Activated CD8-positive, alpha-beta memory T cell treated with anti-CD3 and anti-CD28 coated beads, Interleukin-2, amount 50 U/mL, for 24 hours (primary cell): ENCODE data around the gene PTPN14.

Source experiments
- DNase-seq: peaks from one replicate; pipeline ENCODE4 v3.0.0-alpha.2; 2020; ENCODE audit errors: extremely low read depth

The PTPN14 gene

DNA sequence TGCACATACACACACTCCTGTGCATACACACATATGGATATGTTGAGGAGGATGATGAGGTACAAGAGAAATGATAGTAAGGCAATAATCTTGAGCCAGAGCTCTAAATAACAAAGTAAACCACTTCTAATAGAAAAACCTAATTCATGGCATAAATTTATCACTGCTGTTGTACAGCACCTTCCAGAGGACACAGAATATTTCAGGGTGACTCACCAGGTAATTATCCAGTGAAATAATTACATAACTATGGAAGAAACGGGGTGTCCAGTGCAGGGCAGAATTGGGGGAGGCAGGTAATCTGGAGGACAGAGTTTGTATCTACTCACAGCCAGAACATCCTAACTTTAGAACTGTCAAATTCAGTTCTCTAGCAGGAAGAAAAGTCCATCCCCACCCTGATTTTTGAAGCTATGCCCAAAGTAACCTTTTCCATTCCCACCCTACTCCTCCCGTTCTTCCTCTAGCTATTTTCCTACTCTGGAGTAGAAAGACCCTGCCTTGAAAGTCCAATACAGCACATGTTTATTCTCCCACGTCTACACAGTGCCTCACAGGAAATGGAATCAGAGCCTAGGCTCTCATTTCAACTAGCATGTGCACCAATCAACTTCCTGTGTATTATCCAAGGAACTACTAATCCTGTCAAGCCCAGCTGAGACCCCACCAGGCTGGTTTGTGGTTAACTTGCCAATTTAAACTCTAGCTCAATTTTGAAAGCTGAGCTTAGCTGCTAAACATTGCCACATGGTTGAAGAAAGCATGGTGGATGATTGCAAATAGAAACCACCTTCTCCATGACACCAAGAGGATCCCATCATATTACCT, 96.6 kb downstream of the PTPN14 start:
- no peak for DNase-seq

DNA sequence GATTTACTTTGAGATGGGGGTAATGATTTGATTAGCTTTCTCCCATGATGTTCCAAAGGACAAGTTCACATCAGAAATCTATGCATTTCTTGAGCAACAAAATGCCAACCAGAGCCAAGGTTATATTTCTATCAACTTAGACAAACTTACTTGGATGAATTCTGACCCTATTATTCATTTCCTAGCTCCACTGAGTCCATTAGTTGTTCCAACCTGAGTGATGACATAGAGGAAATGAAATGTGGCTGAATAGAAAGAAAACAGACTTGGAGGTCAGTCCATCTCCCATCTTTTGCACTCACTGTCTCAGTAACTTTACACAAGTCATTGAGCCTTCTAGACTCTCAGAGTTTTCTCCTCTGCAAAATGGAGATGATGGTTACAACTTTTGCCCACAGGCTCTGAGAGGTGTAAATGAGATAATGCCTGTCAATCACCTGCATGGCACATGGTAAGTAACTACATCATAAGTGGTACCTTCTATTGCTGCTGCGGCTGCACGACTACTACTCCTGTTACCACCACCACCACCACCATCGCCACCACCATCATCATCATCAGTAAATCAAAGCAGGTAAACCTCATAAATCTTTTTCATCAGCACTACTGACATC, 98.2 kb downstream of the PTPN14 start:
- no peak for DNase-seq

DNA sequence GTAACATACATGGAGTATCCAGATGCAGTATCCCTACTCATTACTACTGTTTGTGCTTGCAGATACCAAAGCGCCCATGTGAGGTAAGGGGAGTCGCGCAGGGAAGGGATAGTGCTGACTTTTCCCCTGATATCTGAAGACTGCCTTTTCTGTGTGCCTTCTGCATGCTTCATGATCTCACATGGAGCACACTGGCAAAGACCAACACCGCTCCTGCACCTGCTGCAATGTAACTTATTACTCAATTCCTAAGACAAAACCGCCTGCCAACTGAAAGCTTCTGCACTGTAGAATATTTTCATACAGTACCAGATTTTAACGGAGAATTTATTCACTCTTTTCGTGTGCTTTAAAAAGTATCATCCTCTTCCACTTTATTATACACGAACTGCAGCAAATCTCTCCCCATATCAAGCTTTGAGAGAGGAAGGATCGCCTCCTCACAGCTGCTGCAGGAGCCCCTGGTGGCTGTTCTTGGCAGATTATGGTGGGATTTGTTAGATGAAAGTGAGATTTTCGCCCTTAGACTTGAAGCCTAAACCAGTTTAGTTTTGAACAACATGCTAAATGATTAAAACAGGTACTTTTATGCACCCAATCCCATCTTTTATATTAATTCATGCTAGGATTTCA, 99.1 kb downstream of the PTPN14 start:
- no peak for DNase-seq

DNA sequence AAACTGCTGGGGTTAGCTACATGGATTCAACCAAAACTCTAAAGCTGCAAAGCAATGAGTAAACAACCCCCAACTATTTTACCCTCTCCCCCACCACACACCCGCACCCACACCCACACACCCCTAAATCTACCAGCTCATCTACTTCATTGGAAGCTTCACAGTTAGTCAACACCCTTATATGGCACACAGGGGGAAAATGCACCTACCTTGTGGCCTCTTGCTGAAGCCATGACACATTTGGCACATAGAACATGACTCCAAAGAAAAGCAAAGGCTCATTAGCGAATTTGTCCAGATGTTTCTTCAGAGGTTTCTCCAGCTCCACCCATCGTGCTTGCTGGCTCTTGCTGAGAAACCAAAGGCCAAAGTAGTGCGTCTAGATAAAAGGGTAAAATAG, 99.8 kb downstream of the PTPN14 start:
- peak; percentile 2 for DNase-seq

DNA sequence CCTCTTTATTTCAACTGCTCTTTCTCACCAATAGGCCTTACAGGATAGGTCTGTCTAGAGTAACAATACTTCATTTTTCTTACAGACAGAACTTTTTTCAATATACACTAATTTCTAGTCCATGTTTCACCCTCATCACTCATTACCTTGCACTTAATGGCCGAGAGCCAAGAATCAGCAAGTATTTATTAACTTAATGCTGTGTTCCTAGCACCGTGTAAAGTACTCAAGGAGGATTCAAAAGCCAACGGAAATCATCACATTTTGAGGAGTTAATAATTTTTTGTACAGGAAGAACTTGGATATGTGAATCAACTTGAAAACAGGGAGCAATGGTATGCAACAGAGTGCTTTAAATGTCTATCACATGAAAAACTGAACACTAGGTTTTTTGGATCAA, 102.0 kb downstream of the PTPN14 start:
- DNase-seq, result no peak

DNA sequence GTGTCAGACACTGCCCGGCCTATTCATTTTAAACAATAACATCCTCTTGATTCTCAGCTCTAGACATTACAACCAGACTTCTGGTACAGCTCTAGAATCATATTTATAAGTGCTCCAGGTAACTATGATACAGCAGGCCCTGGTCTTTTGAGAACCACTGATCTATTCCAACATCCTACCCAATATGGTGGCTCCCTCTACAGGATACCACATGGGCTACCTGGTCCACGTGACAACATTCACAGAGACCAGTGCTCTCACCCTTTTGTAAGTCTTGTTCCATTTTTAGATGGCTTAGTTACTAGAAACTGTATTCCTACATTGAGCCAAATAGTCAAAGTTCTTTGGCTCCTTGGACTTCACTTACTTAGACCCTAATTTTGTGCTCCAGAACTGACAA, 102.9 kb downstream of the PTPN14 start:
- no peak for DNase-seq

DNA sequence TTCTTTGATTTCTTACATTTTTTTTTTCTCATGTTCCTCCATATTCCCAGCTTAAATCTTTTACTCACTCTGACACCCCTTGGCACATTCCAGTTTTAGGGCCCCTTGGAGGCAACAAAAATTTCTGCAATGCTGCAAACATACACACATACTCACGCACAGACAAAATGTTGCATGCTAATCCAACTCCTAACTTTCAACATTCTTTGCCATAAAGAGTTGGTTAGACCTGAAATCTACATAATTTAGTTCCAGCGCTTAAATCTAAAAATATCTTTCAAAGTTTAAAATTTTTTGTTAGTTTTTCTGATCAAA, 103.9 kb downstream of the PTPN14 start:
- DNase-seq, result no peak

DNA sequence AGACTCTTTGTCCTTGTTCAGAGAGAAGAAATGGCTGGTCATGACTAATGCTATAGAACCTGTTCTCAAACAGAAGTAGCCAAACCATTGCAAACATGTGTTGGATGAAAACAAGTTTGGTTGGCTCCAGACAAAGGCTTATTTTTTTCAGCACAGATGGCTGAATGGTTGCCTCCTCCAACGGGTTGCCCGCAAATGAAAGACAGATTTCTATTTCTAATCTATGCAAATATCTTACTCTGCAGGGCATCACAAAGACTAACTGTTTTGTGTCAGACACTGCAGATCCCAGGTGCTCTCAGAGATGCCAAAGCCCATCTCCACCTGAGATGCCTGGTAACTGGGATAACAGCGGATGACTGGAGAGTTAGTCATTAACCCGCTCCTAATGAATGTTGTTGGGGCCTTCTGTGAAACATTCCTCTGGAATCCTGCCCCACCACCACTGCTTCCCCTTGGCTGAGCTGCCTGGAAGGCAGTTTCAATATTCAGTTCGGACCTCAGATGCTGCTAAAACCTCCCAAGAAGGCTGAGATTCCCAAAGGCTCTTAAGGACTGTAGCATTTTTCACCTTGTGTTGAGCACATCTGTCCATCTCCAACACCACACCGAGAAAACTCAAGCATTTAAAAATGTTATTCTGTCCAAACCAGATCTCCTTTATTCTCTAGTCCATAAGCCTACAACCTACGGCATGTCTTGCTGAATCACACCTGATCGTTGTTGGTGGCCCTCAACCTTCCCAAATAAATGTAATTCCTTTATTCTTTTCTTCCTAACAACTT, 104.4 kb downstream of the PTPN14 start:
- no peak for DNase-seq

DNA sequence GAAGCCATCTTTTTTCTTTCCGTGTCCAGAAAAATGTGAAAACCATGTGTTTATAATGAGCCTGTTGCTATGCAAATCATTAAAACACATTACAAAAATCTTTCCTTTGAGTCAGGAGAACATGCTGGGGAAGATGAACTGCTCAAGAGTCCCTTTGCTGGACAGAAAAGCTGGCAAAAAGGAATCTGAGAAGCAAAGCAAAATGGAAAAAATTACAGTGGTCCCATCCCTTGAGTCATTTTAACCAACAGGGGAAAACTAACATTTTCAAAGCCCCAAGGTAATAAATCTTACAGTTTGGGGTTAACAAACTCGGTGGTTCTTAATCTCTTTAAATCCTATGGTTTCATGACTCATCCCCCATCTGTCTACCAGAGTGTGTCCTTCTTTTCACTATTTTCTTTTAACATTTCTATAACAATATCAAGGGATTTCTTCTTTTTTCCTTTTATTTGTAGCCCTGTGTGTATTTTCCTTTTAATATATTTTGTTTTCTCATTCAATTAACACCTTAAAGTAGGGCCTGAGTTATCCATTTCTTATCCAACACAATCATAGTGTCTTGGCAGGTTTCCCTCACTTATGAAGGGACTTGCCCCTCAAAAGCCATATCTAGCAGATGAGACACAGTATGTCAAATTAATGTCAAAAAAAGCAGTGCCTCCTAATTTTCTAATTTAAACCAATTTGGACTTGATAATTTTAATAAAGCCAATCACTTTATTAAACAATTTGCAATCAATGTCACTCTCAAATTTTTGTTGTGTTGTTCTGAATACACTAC, 105.4 kb downstream of the PTPN14 start:
- no peak for DNase-seq

DNA sequence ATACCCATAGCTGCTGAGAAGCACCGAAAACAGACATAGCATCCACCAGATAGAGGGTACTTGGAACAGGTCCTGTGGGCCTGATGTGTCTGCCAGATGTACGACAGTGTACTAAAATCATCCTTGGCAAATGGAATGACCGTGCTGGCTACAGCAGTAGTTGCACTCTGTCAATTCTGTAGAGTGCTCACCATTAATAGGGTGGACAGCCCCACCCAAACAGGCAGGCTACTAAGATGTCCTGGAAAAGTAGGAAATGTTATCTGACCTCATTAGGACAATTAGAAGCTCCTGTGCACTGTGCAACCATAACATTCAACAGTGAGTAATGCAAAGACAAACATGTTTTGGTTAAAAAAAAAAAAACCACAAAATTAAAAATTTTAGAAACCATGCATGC, 106.2 kb downstream of the PTPN14 start:
- no peak for DNase-seq

DNA sequence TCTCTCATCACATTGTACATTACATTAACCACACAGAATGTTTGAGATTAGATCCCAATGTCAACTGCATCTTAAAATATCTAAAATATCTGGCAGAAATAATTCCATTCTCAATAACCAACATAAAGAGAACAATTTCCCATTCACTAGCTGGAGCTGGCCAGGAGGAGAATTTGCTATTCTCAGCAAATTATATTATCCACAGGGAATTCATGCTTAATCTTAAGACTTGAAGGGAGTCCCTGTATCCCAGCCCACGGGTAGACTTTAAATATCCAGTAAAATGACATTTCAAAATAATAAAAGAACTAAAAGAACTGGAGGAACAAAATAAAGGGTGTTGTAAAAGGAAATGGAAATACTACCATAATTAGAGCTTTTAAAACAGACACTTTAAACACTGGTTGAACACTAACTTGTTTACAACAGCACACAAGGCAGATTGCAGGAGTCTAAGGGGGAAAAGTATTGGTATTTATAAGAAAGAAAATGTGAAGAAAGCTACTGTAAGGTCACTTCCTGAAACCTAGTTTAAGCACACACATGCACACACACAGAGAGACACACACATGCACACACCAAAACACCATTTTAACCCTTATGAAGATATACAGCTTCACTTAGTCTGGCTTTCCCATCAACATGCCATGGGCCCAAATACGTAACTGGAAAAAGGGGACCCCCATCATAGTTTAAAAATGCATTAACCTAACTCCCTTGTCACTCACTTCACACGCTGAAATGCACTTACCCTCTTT, 107.0 kb downstream of the PTPN14 start:
- no peak for DNase-seq

DNA sequence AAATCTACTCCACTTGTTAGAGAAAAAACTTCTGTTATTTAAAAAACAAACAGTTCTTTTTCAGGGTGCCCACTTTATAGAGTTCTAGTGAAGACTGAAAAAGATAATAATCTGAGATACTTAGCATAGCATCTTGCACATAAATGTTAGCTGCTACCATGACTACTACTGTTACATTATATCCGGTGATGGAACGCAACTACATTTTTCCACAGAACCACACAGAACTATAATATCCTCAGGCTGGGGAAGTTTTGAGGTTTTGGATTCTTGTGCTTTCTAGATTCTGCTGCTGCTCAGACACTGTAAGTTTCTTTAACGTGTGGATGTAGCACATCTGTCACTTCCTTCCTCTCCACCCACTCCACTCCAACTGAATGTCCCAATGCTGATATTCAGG, 110.3 kb downstream of the PTPN14 start:
- DNase-seq, result no peak

DNA sequence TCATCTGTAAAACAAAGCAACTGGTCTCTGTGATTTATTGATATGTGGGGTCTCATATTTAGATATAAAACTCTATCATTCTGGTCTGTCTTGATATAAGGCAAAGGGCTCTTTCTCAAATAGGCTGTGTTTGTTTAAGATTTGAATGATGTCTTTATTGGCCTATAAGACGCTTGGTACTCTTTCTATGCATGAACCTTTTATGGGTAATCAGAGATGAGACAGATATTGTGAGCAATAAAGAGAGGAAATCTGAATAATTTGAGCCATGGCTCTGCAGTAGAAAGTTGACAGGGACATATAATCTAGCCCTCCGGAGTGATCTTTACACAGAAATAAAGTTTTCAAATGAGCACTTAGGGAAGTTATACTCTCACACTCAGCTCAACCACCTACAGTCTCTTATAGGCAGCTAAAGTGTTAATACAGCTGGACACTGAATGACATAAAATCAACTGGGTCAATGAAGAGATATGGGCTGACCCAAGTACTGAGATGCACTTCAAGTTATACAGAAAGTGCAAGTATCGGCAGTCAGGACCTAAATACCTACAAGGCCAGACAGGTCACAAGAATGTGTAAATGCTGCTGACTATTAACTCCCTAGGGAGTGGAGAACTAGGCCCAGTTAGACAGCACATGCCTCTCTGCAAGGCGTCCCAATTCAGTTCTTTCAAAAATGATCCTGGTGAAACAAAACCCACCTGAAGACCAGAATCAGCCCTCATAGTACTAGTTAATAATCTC, 111.0 kb downstream of the PTPN14 start:
- DNase-seq, result no peak

DNA sequence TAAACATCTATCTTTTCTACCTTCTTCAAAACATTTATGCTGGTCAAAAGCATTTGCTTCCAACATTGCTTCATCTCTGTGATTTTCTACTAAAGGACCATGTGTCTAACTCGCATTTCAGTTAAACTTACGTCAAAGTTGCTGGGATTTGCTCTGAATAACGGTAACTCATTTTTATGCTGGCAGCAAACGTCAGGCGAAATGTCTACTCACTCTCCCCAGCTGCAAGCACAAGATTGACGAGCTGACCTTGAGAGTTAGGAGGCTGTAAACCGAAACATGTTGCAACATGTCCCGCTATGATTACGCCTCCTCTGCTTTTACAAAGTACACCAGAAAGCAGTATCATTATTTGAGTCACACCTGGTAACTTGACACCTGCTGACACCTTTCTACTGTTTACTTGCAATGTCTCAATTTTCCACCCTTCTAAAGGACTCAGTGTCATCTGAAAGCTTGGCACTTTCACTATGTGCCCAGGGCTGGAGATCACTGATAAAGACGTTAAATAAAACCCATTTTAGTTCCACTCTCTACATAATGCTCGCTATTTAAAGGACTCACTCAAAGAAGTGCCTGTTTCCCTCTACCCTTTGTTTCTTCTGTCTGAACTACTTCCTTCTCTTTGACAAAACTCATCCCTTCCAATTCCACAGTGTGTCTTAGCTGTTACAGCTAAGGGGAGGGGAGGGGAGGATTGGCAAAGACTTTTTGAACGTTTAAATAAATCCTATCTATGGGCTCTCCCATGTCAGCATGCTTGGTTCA, 111.9 kb downstream of the PTPN14 start:
- peak; percentile 2 for DNase-seq

DNA sequence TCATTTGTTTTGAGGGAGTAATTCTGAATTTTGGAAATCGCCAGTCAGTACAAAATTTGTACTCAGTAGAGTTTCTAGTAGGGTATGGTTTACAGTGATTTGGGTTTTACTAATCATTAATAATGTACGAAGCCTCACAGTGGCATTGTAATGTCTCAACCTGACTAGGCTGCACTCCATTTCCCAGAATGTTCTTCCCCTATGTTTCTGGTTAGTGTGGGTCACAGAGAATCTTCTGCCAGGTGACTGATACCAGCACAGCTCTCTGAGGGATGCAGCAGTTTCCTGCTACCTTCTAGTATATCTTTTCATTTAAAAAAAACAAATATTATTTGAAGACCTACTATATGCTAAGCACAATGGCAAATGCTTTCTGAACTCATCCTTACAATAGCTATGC, 112.9 kb downstream of the PTPN14 start:
- DNase-seq, result no peak

DNA sequence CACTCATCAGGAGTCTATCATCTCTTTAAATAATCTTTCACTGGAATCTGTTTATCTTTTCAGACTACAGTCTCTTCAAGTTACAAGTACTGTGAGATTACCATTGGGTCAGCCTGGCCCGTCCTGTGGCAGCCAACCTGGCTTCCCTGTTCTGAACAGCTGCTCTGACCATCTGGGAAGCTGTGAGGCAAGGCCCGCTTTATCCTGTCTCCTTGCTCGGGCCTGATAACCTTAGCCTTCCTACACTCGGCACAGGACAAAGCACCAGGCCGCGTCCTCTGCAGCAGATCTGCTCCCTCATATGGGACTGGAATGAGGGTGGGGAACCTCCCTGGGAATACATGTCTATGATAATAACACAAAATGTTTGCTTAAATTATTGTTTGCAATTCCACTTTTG, 113.3 kb downstream of the PTPN14 start:
- DNase-seq, result no peak

DNA sequence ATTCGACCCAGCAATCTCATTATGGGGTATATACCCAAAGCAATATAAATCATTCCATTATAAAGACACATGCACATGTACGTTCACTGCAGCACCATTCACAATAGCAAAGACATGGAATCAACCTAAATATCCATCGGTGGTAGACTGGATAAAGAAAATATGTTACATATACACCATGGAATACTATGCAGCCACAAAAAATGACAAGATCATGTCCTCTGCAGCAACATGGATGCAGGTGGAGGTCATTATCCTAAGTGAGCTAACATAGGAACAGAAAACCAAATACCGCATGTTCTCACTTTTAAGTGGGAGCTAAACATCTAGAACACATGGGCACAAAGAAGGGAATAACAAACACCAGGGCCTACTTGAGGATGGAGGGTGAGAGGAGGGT, 115.5 kb downstream of the PTPN14 start:
- DNase-seq, result no peak

DNA sequence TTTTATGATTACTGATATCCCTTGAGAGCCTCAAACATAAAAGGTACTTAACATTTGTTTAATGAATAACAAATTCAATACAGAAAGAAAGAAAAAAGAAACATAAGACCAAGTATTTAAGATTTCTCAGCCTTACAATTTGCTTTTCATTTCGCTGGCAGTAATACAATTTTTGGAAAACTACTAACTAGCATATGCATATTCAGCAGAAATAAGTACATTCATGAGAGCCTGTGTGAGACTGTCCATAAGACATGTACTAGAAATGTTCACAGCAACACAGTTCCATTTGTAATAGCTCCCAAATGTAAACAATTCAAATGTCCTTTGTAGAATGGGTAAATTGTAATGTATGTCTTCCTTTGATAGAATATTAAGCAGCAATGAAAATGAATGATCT, 119.2 kb downstream of the PTPN14 start:
- DNase-seq, result no peak

DNA sequence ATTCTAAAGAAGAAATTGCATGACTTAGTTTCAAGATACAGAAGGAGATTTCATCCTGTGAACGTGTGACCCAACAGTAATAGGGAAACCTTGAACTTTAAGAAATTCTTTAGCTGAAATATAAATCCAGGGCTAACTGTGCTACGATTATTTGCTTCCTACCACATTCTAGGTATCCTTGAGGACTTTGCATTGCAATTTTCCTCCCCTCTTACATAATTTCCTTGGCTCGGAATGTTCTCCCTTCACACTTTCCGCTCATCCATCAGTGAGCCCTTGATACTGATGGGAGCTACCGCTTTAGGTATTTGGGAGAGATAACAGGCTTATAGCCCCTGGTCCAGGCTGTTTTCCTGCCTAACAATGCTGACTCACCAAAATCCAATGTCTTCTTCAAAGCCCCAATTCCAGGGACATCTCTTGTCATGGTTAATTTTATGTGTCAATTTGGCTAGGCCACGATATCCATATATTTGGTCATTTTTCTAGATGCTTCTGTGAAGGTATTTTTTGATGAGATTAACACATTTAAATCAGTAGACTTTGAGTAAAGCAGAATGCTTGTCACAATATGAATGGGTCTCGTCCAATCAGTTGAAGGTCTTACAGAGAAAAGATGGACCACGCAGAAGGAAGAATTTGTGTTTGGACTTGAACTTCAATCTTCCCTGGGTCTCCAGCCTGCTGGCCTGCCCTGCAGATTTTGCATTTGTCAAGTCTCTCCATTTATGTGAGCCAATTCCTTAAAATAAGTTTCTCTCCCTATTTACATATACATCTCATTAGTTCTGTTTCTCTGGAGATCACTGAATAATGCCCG, 121.2 kb downstream of the PTPN14 start:
- no peak for DNase-seq
